Measurements from ENCODE around the gene NDUFA6.

DNA sequence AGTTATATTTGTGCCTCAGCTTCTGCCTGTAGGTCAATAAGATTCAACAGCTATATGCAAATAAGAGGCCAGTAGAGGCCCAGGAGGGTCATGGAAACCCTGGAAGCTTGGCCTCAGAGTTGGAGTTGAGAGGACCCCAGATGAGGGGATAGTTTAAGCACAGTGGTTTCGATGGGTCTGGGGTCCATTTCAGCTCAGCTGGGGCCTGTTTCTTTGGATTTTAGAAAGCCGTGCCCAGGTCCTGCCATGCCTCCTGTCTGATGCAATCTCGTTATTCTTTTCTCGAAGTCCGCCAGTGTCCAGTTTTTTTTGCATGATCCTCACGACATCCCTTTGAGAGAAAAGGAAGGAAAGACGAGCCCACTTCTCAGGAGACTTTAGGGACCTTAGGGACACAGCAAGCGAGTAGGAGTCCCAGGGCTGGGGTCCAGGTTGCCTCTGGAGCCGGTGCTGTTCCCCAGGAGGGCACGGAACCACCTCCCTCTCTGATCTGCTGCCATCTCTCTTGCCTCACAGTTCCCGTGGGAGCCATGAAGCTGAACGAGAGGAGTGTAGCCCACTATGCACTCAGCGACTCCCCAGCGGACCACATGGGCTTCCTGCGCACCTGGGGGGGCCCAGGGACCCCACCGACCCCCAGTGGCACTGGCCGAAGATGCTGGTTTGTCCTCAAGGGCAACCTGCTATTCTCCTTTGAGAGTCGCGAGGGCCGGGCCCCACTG lies 13.6 kb downstream of the NDUFA6 start:
- TF ChIP-seq, protein P1, sequence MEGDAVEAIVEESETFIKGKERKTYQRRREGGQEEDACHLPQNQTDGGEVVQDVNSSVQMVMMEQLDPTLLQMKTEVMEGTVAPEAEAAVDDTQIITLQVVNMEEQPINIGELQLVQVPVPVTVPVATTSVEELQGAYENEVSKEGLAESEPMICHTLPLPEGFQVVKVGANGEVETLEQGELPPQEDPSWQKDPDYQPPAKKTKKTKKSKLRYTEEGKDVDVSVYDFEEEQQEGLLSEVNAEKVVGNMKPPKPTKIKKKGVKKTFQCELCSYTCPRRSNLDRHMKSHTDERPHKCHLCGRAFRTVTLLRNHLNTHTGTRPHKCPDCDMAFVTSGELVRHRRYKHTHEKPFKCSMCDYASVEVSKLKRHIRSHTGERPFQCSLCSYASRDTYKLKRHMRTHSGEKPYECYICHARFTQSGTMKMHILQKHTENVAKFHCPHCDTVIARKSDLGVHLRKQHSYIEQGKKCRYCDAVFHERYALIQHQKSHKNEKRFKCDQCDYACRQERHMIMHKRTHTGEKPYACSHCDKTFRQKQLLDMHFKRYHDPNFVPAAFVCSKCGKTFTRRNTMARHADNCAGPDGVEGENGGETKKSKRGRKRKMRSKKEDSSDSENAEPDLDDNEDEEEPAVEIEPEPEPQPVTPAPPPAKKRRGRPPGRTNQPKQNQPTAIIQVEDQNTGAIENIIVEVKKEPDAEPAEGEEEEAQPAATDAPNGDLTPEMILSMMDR (IDR thresholded peaks at IDR 0.05), result no peak
- TF ChIP-seq, protein P2, sequence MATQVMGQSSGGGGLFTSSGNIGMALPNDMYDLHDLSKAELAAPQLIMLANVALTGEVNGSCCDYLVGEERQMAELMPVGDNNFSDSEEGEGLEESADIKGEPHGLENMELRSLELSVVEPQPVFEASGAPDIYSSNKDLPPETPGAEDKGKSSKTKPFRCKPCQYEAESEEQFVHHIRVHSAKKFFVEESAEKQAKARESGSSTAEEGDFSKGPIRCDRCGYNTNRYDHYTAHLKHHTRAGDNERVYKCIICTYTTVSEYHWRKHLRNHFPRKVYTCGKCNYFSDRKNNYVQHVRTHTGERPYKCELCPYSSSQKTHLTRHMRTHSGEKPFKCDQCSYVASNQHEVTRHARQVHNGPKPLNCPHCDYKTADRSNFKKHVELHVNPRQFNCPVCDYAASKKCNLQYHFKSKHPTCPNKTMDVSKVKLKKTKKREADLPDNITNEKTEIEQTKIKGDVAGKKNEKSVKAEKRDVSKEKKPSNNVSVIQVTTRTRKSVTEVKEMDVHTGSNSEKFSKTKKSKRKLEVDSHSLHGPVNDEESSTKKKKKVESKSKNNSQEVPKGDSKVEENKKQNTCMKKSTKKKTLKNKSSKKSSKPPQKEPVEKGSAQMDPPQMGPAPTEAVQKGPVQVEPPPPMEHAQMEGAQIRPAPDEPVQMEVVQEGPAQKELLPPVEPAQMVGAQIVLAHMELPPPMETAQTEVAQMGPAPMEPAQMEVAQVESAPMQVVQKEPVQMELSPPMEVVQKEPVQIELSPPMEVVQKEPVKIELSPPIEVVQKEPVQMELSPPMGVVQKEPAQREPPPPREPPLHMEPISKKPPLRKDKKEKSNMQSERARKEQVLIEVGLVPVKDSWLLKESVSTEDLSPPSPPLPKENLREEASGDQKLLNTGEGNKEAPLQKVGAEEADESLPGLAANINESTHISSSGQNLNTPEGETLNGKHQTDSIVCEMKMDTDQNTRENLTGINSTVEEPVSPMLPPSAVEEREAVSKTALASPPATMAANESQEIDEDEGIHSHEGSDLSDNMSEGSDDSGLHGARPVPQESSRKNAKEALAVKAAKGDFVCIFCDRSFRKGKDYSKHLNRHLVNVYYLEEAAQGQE (IDR thresholded peaks at IDR 0.05; ENCODE audit: insufficient read depth in 1 of 2, low read depth in 2 of 2, low read length in 1 of 2), result no peak
- TF ChIP-seq POLR2AphosphoS5 (IDR thresholded peaks at IDR 0.05; ENCODE audit: low read depth, low read length) (no peak), TCF7L2 (IDR thresholded peaks at IDR 0.05; ENCODE audit: low read depth, low read length) (no peak), SIN3A (IDR thresholded peaks at IDR 0.05; ENCODE audit: borderline replicate concordance, insufficient read depth, low read depth, low read length) (no peak)

Data from Panc1 (cell line).